ENCODE results near the gene PGAM4.

PGAM4 gene

DNA sequence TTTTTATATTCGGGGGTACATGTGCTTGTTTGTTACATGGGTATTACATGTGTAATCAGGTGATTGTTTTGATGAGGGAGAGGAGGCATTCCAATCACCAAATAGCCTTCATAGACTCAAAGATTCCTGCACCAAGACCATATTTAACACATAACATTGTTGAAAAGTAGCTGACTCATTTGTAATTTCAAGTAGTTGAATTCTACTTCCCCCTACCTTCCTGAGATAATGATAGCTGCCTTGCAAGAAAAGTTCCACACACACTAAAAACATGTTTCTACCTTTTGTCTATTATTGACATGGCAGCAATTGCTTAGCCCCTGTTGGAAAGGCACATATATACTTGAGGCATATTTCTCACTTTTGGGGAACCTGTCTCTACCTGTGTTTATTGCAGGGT, 16.1 kb downstream of the PGAM4 start:
- H3K9me2 ChIP-seq (replicated peaks; ENCODE audit: insufficient read depth, low read length) = no peaks in the 10 kb centered on the region
- H3K4me1 ChIP-seq (ENCODE audit: low read length) = peaks cover 8% of the 10 kb centered on the region; the same call in 1 of the 2 replicates
- H3K27ac ChIP-seq (ENCODE audit: low read length) = no peak overlapping the region
- peaks cover 22% of the 10 kb centered on the region for H3K79me2 ChIP-seq (ENCODE audit: low read length)
- DNase-seq = no peak
- H4K20me1 ChIP-seq (ENCODE audit: insufficient read depth, low read length) = no peaks in the 10 kb centered on the region
- TF ChIP-seq EZH2phosphoT487 (IDR thresholded peaks at IDR 0.05; ENCODE audit: low read length) = no peak
- TF ChIP-seq, protein P1, sequence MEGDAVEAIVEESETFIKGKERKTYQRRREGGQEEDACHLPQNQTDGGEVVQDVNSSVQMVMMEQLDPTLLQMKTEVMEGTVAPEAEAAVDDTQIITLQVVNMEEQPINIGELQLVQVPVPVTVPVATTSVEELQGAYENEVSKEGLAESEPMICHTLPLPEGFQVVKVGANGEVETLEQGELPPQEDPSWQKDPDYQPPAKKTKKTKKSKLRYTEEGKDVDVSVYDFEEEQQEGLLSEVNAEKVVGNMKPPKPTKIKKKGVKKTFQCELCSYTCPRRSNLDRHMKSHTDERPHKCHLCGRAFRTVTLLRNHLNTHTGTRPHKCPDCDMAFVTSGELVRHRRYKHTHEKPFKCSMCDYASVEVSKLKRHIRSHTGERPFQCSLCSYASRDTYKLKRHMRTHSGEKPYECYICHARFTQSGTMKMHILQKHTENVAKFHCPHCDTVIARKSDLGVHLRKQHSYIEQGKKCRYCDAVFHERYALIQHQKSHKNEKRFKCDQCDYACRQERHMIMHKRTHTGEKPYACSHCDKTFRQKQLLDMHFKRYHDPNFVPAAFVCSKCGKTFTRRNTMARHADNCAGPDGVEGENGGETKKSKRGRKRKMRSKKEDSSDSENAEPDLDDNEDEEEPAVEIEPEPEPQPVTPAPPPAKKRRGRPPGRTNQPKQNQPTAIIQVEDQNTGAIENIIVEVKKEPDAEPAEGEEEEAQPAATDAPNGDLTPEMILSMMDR (IDR thresholded peaks at IDR 0.05; ENCODE audit: low read length) = no peak
- TF ChIP-seq EZH2 (optimal IDR thresholded peaks at IDR 0.05; ENCODE audit: low read depth, low read length) = no peak
- H3K27me3 ChIP-seq (replicated peaks; ENCODE audit: insufficient read depth, low read length) = no peaks in the 10 kb centered on the region
- no peak overlapping the region for H2AFZ ChIP-seq (ENCODE audit: low read length)
- no peaks in the 10 kb centered on the region for H3K9me3 ChIP-seq (replicated peaks; ENCODE audit: insufficient read depth, low read length)
- no peak overlapping the region for H3K9ac ChIP-seq (ENCODE audit: low read length)
- H3K36me3 ChIP-seq (replicated peaks; ENCODE audit: insufficient read depth, low read length) = no peaks in the 10 kb centered on the region
- no peaks in the 10 kb centered on the region for H3F3A ChIP-seq (ENCODE audit: insufficient read depth, low read length)
- no peak overlapping the region for H3K4me2 ChIP-seq (ENCODE audit: low read depth, low read length)
- no peak overlapping the region for H3K4me3 ChIP-seq (ENCODE audit: low read length)

DNA sequence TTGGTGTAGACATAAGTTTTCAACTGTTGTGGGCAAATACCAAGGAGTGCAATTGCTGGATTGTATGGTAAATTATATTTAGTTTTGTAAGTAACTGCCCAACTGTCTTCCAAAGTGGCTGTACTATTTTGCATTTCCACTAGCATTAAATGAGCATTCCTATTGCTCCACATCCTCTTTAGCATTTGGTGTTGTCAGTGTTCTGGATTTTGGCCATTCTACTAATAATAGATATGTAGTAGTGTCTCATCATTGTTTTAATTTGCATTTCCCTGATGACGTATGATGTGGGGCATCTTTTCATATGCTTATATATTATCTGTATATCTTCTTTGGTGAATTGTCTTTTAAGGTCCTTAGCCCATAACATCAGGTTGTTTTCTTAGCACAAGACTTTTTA, 17.3 kb downstream of the PGAM4 start:
- no peak overlapping the region for H3K27ac ChIP-seq (ENCODE audit: low read length)
- no peaks in the 10 kb centered on the region for H3K27me3 ChIP-seq (replicated peaks; ENCODE audit: insufficient read depth, low read length)
- no peak for TF ChIP-seq EZH2 (optimal IDR thresholded peaks at IDR 0.05; ENCODE audit: low read depth, low read length)
- H3K9me2 ChIP-seq (replicated peaks; ENCODE audit: insufficient read depth, low read length) = no peaks in the 10 kb centered on the region
- H3K79me2 ChIP-seq (ENCODE audit: low read length) = peaks cover 16% of the 10 kb centered on the region; the same call in 1 of the 2 replicates
- no peak for DNase-seq
- no peaks in the 10 kb centered on the region for H3K36me3 ChIP-seq (replicated peaks; ENCODE audit: insufficient read depth, low read length)
- no peak overlapping the region for H2AFZ ChIP-seq (ENCODE audit: low read length)
- no peaks in the 10 kb centered on the region for H3F3A ChIP-seq (ENCODE audit: insufficient read depth, low read length)
- no peaks in the 10 kb centered on the region for H4K20me1 ChIP-seq (ENCODE audit: insufficient read depth, low read length)
- no peak overlapping the region for H3K4me3 ChIP-seq (ENCODE audit: low read length)
- H3K4me2 ChIP-seq (ENCODE audit: low read depth, low read length) = no peak overlapping the region
- no peaks in the 10 kb centered on the region for H3K4me1 ChIP-seq (ENCODE audit: low read length)
- no peak overlapping the region for H3K9ac ChIP-seq (ENCODE audit: low read length)
- H3K9me3 ChIP-seq (replicated peaks; ENCODE audit: insufficient read depth, low read length) = no peaks in the 10 kb centered on the region

DNA sequence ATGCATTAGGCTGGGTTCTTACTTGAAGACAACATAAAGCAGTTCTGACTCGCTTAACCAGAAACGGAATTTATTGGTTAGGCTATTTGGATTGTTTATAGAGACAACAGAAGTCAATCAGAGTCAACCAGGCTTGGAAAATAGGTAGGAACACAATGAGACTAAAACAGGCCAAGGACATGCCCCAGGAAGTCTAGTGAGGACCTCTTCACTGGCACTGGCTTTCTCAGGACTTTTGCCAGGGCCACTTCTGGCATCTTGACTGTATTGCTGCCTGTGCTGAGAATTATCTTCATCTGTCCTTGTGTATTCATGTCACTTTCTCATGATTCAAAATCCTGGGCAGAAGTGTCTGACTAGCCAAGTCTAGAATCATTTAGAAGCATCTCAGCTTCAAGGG, 19.6 kb downstream of the PGAM4 start:
- H2AFZ ChIP-seq (ENCODE audit: low read length) = no peak overlapping the region
- no peak overlapping the region for H3K4me3 ChIP-seq (ENCODE audit: low read length)
- no peaks in the 10 kb centered on the region for H3K27me3 ChIP-seq (replicated peaks; ENCODE audit: insufficient read depth, low read length)
- TF ChIP-seq EZH2 (optimal IDR thresholded peaks at IDR 0.05; ENCODE audit: low read depth, low read length) (no peak), EZH2phosphoT487 (IDR thresholded peaks at IDR 0.05; ENCODE audit: low read length) (no peak)
- TF ChIP-seq, protein P1 (IDR thresholded peaks at IDR 0.05; ENCODE audit: low read length) = no peak
- H3K9ac ChIP-seq (ENCODE audit: low read length) = no peak overlapping the region
- no peak for DNase-seq
- H3K79me2 ChIP-seq (ENCODE audit: low read length) = peaks cover 5% of the 10 kb centered on the region; the same call in 1 of the 2 replicates
- H3K4me1 ChIP-seq (ENCODE audit: low read length) = no peaks in the 10 kb centered on the region
- H3K4me2 ChIP-seq (ENCODE audit: low read depth, low read length) = no peak overlapping the region
- no peaks in the 10 kb centered on the region for H3F3A ChIP-seq (ENCODE audit: insufficient read depth, low read length)
- no peak overlapping the region for H3K27ac ChIP-seq (ENCODE audit: low read length)
- no peaks in the 10 kb centered on the region for H4K20me1 ChIP-seq (ENCODE audit: insufficient read depth, low read length)
- no peaks in the 10 kb centered on the region for H3K9me2 ChIP-seq (replicated peaks; ENCODE audit: insufficient read depth, low read length)
- no peaks in the 10 kb centered on the region for H3K36me3 ChIP-seq (replicated peaks; ENCODE audit: insufficient read depth, low read length)
- H3K9me3 ChIP-seq (replicated peaks; ENCODE audit: insufficient read depth, low read length) = no peaks in the 10 kb centered on the region

DNA sequence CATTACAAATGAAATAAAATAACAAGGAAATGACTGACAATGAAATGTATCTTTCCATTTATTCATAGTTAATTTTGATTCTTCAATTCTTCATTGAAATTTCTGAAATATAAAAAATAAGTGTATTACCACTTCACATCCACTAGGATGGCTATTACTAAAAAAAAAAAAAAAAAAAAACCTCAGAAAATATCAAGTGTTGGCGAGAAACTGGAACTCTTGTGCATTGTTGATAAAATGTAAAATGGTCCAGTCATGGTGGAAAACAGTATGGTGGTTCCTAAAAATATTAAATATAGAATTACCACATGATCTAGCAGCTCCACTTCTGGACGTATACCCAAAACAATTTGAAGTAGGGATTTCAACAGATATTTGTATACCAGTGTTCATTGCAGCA, 22.9 kb downstream of the PGAM4 start:
- Histone ChIP-seq H2AFZ (ENCODE audit: low read length) (no peak overlapping the region), H3K4me3 (ENCODE audit: low read length) (no peak overlapping the region), H3K36me3 (replicated peaks; ENCODE audit: insufficient read depth, low read length) (no peaks in the 10 kb centered on the region), H3K9me2 (replicated peaks; ENCODE audit: insufficient read depth, low read length) (no peaks in the 10 kb centered on the region), H3K27me3 (replicated peaks; ENCODE audit: insufficient read depth, low read length) (no peaks in the 10 kb centered on the region), H3K4me1 (ENCODE audit: low read length) (0 out of 2 replicates have a peak, but pooled peaks cover 2% of the 10 kb centered on the region), H3F3A (ENCODE audit: insufficient read depth, low read length) (no peaks in the 10 kb centered on the region), H4K20me1 (ENCODE audit: insufficient read depth, low read length) (no peaks in the 10 kb centered on the region), H3K4me2 (ENCODE audit: low read depth, low read length) (no peak overlapping the region), H3K9me3 (replicated peaks; ENCODE audit: insufficient read depth, low read length) (no peaks in the 10 kb centered on the region), H3K79me2 (ENCODE audit: low read length) (peaks cover 12% of the 10 kb centered on the region; the same call in 1 of the 2 replicates), H3K27ac (ENCODE audit: low read length) (no peak overlapping the region), H3K9ac (ENCODE audit: low read length) (no peak overlapping the region)
- TF ChIP-seq, protein P1 (IDR thresholded peaks at IDR 0.05; ENCODE audit: low read length) = no peak
- TF ChIP-seq EZH2phosphoT487 (IDR thresholded peaks at IDR 0.05; ENCODE audit: low read length) = no peak
- no peak for TF ChIP-seq EZH2 (optimal IDR thresholded peaks at IDR 0.05; ENCODE audit: low read depth, low read length)
- DNase-seq = no peak

Measured in MM.1S (cell line).